ENCODE data around the gene MACROD2.

- TF ChIP-seq, protein P1, sequence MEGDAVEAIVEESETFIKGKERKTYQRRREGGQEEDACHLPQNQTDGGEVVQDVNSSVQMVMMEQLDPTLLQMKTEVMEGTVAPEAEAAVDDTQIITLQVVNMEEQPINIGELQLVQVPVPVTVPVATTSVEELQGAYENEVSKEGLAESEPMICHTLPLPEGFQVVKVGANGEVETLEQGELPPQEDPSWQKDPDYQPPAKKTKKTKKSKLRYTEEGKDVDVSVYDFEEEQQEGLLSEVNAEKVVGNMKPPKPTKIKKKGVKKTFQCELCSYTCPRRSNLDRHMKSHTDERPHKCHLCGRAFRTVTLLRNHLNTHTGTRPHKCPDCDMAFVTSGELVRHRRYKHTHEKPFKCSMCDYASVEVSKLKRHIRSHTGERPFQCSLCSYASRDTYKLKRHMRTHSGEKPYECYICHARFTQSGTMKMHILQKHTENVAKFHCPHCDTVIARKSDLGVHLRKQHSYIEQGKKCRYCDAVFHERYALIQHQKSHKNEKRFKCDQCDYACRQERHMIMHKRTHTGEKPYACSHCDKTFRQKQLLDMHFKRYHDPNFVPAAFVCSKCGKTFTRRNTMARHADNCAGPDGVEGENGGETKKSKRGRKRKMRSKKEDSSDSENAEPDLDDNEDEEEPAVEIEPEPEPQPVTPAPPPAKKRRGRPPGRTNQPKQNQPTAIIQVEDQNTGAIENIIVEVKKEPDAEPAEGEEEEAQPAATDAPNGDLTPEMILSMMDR (IDR thresholded peaks at IDR 0.05), result no peak
- no peak for TF ChIP-seq POLR2A (IDR thresholded peaks at IDR 0.05)
- TF ChIP-seq EP300 (IDR thresholded peaks at IDR 0.05), result no peak
- TF ChIP-seq POLR2AphosphoS5 (IDR thresholded peaks at IDR 0.05), result no peak
Measured at GRCh38 chr20:15767999-15768741, 1772.9 kb downstream of the MACROD2 start.
